HG02759 (cell line): ENCODE measurements around the gene PEX5L.

ENCODE experiments used
- ATAC-seq: cut with Tn5 transposase; IDR thresholded peaks from one replicate; pipeline ENCODE4 v1.9.1; 2021; ENCODE audit warnings: mild to moderate bottlenecking, moderate library complexity; ENCODE audit not compliant: unreplicated experiment

The PEX5L gene

DNA sequence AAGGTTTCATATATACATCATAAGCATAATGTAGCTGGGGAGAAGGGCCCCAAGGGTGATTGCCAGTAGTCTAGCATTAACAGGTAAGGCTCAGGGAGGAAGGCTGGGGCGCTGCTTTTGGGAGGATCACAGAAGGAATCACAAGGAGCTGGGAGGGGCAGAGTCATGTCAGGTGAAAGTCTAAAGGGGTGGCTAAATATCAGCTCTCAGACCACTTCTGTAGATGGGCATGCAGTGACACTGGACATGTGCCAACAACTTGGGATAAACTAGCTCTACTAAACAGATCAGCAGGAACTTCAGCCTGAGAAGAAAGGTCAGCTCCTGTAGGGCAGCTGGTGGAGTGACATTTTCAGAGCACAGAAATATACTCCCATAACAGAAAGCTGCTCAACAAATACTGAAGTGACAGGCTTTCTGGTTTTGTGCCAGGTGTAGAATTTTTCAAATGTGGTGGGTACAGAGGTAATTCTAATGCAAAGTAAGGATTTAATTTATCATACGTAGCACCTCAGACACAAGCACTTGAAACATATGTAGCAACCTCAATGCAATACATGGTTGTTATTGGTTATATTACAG is 79.4 kb downstream of the PEX5L start:
- ATAC-seq = no peak

DNA sequence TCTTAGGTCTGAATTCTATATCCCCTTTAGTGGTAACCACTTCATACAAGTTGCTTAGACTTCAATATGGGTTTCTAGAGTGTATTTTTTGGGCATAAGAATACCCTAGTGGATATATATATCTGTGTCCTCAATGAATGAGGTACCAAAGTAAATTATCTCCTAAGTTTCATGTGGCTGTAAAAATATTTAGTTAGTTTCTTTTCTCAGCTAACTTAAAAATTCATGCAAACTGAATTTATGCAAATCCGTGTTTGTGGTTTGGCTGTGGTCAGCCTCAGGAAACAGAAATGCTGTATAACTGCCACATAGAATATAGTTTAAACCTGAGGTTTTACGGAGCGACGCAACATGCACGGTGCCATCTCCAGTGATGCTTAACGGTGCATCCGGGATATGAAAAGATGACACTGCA is 80.3 kb downstream of the PEX5L start:
- peak; percentile 91 for ATAC-seq

DNA sequence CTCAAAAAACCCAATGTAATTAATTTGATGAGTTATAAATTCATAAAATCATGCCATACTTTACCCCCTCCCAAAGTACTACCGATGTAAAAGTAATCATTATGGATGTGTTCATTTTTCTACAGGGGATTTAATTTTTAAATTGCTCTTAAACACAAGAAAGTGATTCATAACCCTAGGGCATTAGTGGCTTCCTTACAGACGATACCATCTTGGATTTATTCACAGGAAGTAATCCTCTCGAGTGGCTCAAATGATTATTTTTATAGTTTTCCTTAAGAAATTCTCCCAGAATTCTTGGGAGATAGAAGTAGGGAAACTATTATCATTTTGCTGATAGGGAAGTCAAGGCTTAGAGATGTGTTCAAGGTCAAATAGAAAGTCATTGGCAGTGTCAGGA is 80.9 kb downstream of the PEX5L start:
- no peak for ATAC-seq

DNA sequence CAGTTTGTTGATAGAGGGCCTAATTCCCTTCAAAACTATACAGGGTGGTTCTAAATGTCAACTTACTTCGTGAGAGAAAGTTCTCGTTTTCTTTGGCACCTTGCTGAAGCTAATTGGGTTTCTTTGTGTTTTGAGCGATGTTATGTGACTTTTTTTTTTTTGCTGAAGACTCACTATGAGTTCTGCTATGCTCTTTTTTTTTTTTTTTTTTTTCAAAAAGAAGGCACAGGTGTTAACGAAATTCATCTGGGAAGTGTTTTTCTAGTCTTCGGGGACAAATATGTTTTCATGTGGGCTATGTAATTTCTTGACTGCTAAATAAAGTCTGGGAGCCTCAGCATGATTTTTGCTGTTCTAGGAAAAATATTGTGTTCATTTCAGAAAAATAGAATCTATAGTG is 81.5 kb downstream of the PEX5L start:
- ATAC-seq = no peak

DNA sequence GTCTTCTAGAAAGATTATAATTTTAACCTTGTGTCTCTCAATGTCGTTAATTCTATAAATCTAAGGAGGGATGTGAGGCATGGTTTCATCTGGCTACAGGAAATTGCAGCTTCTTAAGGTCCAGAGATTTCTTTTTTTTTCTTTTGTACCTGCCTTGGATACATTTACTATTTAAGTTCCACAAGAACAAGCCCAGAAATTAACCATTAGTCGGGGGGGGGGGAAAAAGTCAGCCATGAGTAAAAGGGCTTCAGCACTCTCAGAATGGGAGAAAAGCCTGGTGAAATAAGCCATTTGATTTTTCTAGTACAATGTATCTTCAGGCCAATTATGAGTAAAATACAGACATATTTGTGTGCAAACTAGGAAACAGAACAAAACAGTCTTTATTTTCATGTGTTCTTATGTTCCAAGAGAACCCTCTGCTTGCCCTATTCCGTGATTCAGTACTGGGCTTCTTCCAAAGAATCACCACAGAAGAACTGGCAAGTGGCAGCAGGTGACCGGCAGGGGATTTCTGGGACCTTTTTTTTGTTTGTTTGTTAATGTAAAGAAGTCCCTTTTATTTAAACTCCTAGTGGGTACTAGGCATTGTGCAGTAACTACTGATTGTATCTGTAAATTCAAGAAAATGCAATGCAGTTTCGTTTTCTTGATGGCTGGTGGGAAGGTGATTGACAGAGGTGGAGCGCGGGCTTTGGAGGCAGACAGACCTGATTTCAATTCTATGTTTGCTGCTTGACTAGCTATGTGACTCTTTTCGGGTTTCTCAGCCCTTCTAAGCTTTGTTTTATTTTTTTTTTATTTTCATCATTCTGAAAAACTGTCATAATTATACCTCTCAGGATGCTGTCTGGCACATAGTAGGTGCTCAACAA is 82.5 kb downstream of the PEX5L start:
- no peak for ATAC-seq

DNA sequence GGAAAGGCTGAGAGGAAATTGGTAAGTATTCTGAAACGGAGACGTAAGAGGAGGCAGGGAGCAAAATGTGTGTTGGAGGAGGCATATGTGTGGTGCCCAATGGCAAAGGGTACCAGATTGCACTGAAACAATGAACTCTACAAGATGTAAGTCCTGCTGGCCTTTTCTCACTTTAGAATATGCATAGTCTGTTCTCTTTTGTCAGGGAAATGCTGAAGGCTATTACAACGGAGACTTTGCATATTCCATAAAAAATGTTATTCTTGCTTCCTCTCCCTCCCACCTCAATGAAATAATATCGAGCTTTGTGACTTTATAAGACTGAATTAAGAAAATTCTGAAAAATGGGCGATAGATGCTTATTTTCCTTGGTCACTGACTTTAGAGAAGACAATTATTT is 85.9 kb downstream of the PEX5L start:
- ATAC-seq = no peak

DNA sequence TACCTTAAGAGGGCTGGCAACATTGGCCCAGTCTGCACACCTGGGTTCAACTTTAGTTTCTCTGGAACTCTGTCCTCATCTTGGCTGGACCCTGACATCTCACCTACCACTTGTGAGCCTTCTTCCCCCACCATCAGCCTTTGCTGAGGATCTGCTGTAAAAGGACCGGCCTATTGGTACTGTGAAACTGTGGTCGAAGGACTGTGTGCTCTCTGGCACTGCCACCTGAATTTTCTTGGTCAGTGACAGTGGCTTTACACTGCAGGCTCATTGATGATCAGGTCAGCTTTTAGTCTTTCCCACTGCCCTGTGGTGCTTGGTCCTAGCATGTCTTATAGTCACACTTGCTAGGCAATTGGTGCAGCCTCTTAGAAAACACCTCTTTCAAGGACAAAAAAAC is 86.9 kb downstream of the PEX5L start:
- ATAC-seq = peak; percentile 25

DNA sequence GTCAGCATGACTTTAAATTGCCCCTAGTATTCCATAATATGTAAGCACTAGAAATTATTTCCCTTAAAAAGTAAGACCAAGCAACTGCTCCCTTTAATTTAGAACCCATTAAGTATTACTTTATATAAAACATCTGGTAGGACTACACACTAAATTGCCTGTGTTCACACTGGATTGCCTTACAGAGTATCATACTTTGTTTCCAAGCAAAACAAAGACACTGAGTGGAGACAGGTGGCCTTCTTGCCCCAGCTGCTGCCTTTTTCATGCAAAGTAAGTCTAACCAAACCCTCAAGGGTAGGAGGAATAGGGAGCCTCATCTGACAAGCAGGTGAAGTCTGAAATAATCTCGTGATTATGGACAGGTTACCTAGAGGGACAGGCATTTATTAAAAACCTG is 87.3 kb downstream of the PEX5L start:
- peak; percentile 89 for ATAC-seq

DNA sequence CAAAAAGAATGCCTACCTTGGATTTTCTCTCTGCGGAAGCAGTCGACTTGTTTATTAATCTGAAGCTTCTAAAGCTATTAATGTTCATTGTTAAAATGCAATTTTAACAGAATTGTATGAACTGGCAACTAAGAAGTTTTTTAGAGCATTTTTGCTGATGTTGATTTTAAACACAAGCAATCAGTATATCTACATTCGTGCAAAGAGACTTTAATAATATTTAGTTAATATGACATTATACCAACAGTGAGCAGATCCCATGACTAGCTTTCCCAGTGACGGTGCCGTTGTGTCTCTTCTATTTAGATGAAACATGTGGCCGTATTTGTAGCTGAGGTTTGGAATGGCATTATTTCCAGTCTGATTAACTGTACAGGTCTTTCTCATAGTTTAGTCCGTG is 88.0 kb downstream of the PEX5L start:
- ATAC-seq = no peak

DNA sequence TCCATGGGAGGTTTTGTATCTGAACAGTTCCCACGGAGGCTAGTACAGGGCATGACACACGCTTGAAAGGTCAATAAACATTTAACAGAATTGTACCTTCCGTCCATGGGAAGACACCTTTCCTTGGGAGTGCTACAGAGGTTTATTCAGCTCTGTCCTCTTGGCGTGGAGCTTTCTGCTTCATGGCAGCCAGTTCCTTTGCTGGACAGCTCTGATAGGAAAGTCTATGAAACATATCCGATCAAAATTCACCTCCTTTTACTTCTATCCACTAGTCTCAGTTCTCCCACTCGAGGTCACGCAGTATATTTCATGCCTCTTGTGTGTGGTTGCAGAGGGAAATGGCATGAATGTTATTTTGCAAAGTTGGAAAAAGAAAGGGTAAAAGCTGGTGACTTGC is 91.2 kb downstream of the PEX5L start:
- ATAC-seq = no peak

DNA sequence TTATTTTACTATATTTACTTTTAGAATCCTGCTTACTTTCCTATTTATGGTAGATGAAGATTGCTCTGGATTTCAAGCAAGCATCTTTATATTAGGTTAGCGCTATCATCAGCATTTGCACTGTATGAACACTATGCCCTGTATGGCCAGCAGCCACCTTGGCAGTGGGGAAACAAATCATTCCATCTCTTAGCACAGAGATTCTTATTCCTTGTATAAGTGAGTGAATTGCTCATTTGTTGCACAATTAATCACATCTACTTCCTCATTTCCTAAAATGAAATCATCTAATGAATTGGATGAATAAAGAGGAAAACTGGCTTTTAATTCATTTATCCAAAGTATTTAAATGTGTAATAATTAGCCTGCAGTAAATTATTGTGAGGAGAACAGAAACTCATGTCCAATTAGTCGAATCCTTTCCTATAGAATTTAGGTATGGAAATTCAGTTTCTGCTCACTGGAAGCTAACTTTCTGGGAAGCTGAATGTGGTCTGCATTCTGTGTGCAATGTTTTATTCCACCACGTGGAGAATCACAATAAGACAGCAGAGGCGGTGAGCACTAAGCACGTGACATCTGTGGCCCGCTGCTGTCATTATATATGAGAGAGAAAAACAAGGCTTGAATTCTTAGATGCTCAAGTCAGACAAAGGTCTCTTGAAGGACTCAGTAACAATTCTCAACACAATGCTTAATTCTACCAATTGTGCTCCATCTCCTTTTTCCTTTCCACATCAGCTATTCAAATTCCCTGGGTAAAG is 93.4 kb downstream of the PEX5L start:
- no peak for ATAC-seq

DNA sequence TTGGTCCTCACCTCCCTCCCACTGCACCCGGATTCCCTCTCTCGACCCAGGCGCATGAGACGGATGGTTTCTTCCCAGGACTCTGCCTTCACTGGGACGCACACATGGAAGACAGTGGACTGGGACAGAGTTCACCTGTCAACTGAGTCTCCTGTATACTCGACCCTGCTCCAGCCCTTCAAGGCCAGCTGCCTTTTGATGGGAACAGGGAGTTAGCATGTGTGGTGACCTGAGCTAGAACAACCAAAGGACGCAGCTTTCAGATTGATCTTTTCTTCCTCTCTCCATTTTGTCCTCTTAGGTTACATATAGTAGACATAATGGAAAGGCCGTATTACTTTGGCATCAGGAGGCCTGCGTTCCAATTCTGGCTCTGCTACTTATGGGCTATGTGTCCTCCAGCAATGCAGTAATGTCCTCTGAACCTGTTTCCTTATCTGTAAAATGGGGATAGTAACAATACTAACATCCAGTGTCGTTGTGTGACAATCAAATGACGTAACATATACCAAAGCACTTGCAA is 94.1 kb downstream of the PEX5L start:
- peak; percentile 33 for ATAC-seq

DNA sequence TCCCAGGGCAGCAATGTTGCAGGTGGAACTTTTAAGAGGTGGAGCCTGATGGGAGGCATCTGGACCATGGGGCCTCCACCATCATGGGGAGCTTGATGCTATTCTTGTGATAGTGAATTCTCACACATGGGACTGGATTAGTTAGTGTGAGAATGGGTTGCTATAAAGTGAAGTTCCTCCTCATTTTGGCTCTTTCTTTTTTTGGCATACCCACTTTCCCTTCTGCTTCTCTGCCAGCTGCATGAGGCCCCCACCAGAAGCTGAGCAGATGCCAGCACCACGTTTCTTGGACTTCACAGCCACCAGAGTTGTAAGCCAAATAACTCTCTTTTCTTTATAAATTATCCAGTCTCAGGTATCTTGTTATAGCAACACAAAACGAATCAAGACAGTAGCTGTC is 101.0 kb downstream of the PEX5L start:
- no peak for ATAC-seq

DNA sequence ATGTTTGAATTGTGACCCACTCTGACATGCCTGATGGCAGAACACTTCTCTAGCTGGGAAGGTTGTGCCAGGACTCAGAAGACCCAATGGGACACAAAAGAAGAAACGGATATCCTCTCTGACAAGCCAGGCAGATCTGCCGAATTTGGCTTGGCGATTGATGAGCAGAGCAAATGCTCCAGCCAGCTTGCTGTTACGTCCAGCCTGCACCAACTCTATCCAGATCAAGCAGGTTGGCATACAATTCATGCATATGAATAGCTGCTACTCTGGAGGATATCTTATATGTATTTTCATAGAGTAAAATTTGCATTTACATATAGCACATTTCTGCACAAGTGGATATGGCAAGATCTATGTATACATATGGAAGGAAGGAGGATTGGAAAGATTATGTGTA is 102.8 kb downstream of the PEX5L start:
- ATAC-seq = no peak

DNA sequence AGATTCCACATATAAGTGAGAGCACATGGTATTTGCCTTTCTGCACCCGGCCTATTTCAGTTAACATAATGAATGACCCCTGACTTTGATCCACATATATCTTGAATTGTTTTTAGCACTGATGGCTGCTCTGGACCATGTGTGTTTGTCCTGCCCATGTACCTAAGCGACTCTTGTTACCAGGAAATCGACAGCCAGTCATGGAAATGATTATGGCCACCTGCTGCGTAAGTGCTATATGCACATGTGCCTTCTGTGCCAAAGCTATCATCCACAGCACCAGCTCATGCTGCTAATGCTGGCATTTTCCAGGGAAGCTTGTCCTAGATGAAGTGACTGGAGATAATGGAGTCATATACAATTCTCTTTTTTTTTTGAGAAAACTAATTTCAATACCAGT is 103.7 kb downstream of the PEX5L start:
- no peak for ATAC-seq

DNA sequence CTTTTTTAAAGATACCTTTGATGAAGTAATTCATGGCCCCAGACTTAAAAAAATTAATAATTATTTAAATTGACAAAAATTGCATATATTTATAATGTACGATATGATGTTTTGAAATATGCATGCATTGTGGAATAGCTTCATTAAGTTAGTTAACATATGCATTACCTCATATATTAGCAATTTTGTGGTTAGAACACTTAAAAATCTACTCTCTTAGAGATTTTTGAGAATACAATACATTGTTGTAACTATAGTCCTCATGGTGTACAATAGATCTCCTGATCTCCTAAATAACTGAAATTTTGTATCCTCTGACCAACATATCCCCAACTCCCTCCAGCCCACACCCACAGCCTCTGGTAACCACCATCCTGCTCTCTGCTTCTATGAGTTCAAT is 104.1 kb downstream of the PEX5L start:
- no peak for ATAC-seq

DNA sequence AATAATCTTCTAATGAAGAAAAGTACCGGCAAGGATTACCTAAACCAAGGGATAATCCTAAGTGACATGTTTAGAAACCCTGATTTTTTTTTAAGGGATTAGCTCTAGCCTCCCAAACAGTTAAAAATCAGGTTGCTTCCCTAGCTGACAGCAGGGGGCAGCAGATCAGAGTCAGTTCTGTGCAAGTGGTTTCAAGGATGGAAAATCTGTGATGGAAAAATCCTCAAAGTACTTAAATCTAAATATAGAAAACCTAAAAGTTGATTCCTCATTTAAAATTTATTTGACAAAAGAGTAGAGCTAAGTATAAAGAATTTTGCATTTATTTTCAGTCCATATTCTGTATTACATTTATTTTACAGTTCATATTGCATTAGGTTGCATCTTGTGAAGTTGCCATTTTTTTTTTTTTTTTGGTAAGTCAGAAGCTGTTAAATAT is 107.6 kb downstream of the PEX5L start:
- peak; percentile 66 for ATAC-seq

DNA sequence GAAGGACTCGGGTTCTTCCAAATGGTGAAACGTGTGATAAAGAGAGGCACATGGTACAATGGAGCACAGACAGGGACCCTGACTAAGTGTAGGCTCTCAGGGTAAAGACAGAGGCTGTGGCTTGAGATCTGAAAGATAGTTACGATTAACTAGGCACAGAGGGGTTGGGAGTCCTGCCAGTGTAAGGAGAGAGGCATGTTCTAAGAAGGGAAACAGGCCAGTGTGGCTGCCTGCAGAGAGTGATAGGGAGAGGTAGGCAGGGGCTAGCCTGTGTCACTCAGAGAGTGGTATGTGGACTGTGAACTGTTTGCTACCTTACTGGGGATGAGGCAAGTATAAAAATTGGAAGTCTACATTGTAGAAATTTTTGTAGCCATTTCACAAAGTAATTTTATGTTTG is 109.5 kb downstream of the PEX5L start:
- no peak for ATAC-seq

DNA sequence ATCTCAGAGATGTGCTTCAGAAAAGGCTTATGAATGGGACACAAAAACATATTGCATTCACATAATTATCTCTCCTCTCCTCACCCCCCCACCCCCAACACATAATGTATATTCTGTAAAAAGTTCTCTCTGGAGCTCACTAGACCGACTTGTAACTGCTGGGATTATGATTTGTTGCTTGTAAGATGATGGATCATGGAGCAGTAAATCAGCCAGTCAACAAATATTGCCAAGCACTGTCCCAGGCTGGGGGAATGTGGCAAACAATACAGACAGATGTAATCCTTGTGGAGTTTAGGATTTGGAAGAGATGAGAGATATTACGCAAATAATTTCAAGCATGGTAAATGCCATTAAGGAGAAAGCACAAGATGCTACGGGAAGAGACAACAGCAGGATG is 114.8 kb downstream of the PEX5L start:
- ATAC-seq = no peak

DNA sequence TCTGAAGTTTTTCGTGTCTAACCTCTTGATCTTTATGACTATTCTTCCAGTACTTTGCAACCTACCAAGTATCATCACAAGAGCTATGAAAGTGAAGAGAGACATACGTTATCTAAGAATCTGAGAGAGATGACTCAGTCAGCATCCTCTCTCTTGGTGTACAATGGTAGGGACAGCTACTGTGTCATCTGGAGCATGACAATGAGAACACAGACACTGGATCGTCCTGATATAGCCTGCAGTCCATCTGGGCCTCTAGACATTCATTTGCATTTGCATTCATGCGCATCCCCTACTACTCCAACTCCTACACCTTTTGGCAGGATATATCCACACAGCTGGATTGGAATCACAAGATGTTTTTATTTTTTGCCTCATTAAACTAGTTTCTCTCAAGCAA is 115.2 kb downstream of the PEX5L start:
- ATAC-seq = peak; percentile 98

DNA sequence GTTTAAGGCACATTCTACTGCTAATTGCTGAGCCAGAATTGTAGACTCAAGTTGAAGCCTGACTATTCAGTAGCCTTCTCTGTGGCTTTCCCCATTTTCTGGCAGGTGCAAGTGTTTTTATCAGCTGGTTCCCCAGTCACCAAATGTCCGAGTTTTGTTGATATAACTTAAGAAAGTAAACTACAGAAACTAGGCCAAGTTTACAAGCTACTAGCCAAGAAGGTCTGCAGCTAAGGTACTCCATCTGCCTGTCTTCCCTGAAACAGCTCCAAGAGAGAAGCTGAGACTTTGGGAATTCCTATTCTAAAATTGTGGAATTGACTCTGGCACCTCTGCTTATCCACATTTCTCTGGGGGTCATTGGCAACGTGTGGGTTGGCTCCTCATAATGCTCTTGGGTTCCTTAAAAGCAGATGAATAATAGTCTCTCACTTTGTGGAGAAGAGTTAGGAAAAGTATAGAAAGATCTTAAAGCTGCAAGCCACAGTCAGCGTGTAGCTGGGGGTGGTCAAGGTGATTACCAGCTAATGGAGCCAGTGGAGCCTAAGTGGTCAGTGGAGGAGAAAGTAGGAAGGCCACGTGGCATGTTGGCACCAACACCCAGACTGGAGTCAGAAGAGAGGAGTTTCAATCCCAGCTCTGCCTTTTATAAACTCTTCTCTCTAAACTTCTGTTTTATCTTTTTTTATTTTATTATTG is 128.8 kb downstream of the PEX5L start:
- no peak for ATAC-seq
